ENCODE measurements around the gene GPC5.
A peak's percentile ranks its signal among the peaks of the same experiment; 100 is the strongest.

The GPC5 gene

GRCh38 chr13:92805766-92806165 lies 1407.3 kb downstream of the GPC5 start:
- ChIA-PET POLR2A (no interaction called here), CTCF (no interaction called here)
- no peaks in the 10 kb centered on the region for H3K9me3 ChIP-seq (ENCODE audit: control insufficient read depth, insufficient read depth, low read depth, low read length)
- no peak overlapping the region for H3K4me3 ChIP-seq (ENCODE audit: low read depth, low read length)
- no peak overlapping the region for H3K27ac ChIP-seq (ENCODE audit: extremely low read depth, low read depth, low read length)
- TF ChIP-seq REPIN1 (tag by site-specific recombination; IDR thresholded peaks at IDR 0.05; ENCODE audit: low read depth) (no peak), ZNF658 (tag by site-specific recombination; IDR thresholded peaks at IDR 0.05) (no peak), GFI1B (tag by site-specific recombination; IDR thresholded peaks at IDR 0.05) (no peak), ELK4 (IDR thresholded peaks at IDR 0.05; ENCODE audit: borderline replicate concordance, low read depth, low read length) (no peak), FEZF1 (tag by site-specific recombination; IDR thresholded peaks at IDR 0.05) (no peak), KLF10 (tag by site-specific recombination; IDR thresholded peaks at IDR 0.05) (no peak), ZNF18 (tag by site-specific recombination; IDR thresholded peaks at IDR 0.05) (no peak), MEIS1 (CRISPR knock-in tag; IDR thresholded peaks at IDR 0.05; ENCODE audit: borderline replicate concordance) (no peak), ZFP69B (tag by site-specific recombination; IDR thresholded peaks at IDR 0.05) (no peak), ZNF155 (tag by site-specific recombination; IDR thresholded peaks at IDR 0.05) (no peak), GLIS1 (tag by site-specific recombination; IDR thresholded peaks at IDR 0.05) (no peak), OSR2 (tag by site-specific recombination; IDR thresholded peaks at IDR 0.05) (no peak), ZNF169 (tag by site-specific recombination; IDR thresholded peaks at IDR 0.05) (no peak), RBAK (tag by site-specific recombination; IDR thresholded peaks at IDR 0.05) (no peak), YY1 (tag by site-specific recombination; IDR thresholded peaks at IDR 0.05) (no peak), ZSCAN16 (tag by site-specific recombination; IDR thresholded peaks at IDR 0.05) (no peak), BCL11B (tag by site-specific recombination; IDR thresholded peaks at IDR 0.05; ENCODE audit: low read depth) (no peak), ZNF223 (tag by site-specific recombination; IDR thresholded peaks at IDR 0.05) (no peak), ZNF146 (tag by site-specific recombination; IDR thresholded peaks at IDR 0.05) (no peak), SP2 (tag by site-specific recombination; IDR thresholded peaks at IDR 0.05) (no peak)
- no peaks in the 10 kb centered on the region for H3K4me1 ChIP-seq (ENCODE audit: control insufficient read depth, insufficient read depth, low read length)
- no peaks in the 10 kb centered on the region for H3K36me3 ChIP-seq (ENCODE audit: control insufficient read depth in 2 of 2, insufficient read depth in 1 of 2, low read length in 2 of 2)

GRCh38 chr13:92806215-92806614 lies 1407.8 kb downstream of the GPC5 start:
- no peaks in the 10 kb centered on the region for H3K9me3 ChIP-seq (ENCODE audit: control insufficient read depth, insufficient read depth, low read depth, low read length)
- no peak overlapping the region for H3K27ac ChIP-seq (ENCODE audit: extremely low read depth, low read depth, low read length)
- H3K4me3 ChIP-seq (ENCODE audit: low read depth, low read length): no peak overlapping the region
- no peaks in the 10 kb centered on the region for H3K36me3 ChIP-seq (ENCODE audit: control insufficient read depth in 2 of 2, insufficient read depth in 1 of 2, low read length in 2 of 2)
- ChIA-PET CTCF (interaction anchor here (0.7 kb wide), 1 partner anchor 145 kb away, joined by 3 read pairs; no protein-coding TSS in a partner anchor), POLR2A (no interaction called here)
- H3K4me1 ChIP-seq (ENCODE audit: control insufficient read depth, insufficient read depth, low read length): no peaks in the 10 kb centered on the region
- TF ChIP-seq PRDM1 (tag by site-specific recombination; IDR thresholded peaks at IDR 0.05): 0 out of 2 replicates have a peak, but pooled peaks have one; percentile 28
- TF ChIP-seq RBAK (tag by site-specific recombination; IDR thresholded peaks at IDR 0.05): no peak

GRCh38 chr13:92807353-92807752 lies 1408.9 kb downstream of the GPC5 start:
- H3K4me1 ChIP-seq (ENCODE audit: control insufficient read depth, insufficient read depth, low read length): no peaks in the 10 kb centered on the region
- no peak overlapping the region for H3K27ac ChIP-seq (ENCODE audit: extremely low read depth, low read depth, low read length)
- ChIA-PET POLR2A (no interaction called here), CTCF (interaction anchor here (0.5 kb wide), 1 partner anchor 461 kb away, joined by 6 read pairs; no protein-coding TSS in a partner anchor)
- H3K4me3 ChIP-seq (ENCODE audit: low read depth, low read length): no peak overlapping the region
- no peaks in the 10 kb centered on the region for H3K36me3 ChIP-seq (ENCODE audit: control insufficient read depth in 2 of 2, insufficient read depth in 1 of 2, low read length in 2 of 2)
- no peaks in the 10 kb centered on the region for H3K9me3 ChIP-seq (ENCODE audit: control insufficient read depth, insufficient read depth, low read depth, low read length)
- TF ChIP-seq ZNF747 (tag by site-specific recombination; IDR thresholded peaks at IDR 0.05): no peak
- TF ChIP-seq SETDB1 (IDR thresholded peaks at IDR 0.05; ENCODE audit: insufficient read length, low read length): no peak
- no peak for TF ChIP-seq ZIC2 (tag by site-specific recombination; IDR thresholded peaks at IDR 0.05)
- no peak for TF ChIP-seq ZNF302 (tag by site-specific recombination; IDR thresholded peaks at IDR 0.05; ENCODE audit: low read depth)
- TF ChIP-seq ZXDB (tag by site-specific recombination; IDR thresholded peaks at IDR 0.05): no peak
- TF ChIP-seq YY1 (tag by site-specific recombination; IDR thresholded peaks at IDR 0.05): no peak
- no peak for TF ChIP-seq ZNF518A (tag by site-specific recombination; conservative IDR thresholded peaks at IDR 0.05; ENCODE audit: low read depth)

Data from HEK293 (cell line).